HG03342 (cell line): ENCODE results near the gene VWA1.
"Not testable (repeated sequence)": the region's sequence is repeated elsewhere in the genome, so short reads cannot be mapped to it uniquely, and the experiment has no call there.

Experiments used
- ATAC-seq: cut with Tn5 transposase; IDR thresholded peaks from one replicate; pipeline ENCODE4 v1.9.1; 2021; ENCODE audit warnings: mild to moderate bottlenecking, moderate library complexity; ENCODE audit not compliant: unreplicated experiment

VWA1 gene

GRCh38 chr1:1482856-1483255 lies 47.4 kb downstream of the VWA1 start:
- ATAC-seq = no peak

GRCh38 chr1:1483714-1484113 lies 48.2 kb downstream of the VWA1 start:
- ATAC-seq = no peak

- not testable (repeated sequence) for ATAC-seq
Observed at GRCh38 chr1:1484976-1485750, 49.7 kb downstream of the VWA1 start.

- ATAC-seq = not testable (repeated sequence)
Observed at GRCh38 chr1:1485755-1486317, 50.3 kb downstream of the VWA1 start.

GRCh38 chr1:1487701-1488100 lies 52.2 kb downstream of the VWA1 start:
- no peak for ATAC-seq

- no peak for ATAC-seq
Observed at GRCh38 chr1:1489231-1489630, 53.7 kb downstream of the VWA1 start.

GRCh38 chr1:1489861-1490260 lies 54.4 kb downstream of the VWA1 start:
- no peak for ATAC-seq

- ATAC-seq = no peak
Observed at GRCh38 chr1:1490633-1491230, 55.2 kb downstream of the VWA1 start.

GRCh38 chr1:1491601-1492000 lies 56.1 kb downstream of the VWA1 start:
- ATAC-seq = no peak
